Measurements from ENCODE around the gene HTT.
"Not testable (repeated sequence)": the region's sequence is repeated elsewhere in the genome, so short reads cannot be mapped to it uniquely, and the experiment has no call there.

HTT gene

GRCh38 chr4:3158841-3159240, 84.4 kb downstream of the HTT start:
- peaks cover 15% of the 10 kb centered on the region for H3K79me2 ChIP-seq (ENCODE audit: control insufficient read depth, low read length)
- H3K36me3 ChIP-seq (ENCODE audit: control insufficient read depth, low read length), result peaks cover 78% of the 10 kb centered on the region
- no peaks in the 10 kb centered on the region for H3K27me3 ChIP-seq (ENCODE audit: control insufficient read depth, low read length)
- H3K9me2 ChIP-seq (replicated peaks; ENCODE audit: control insufficient read depth, low read length), result no peaks in the 10 kb centered on the region
- no peaks in the 10 kb centered on the region for H3F3A ChIP-seq (ENCODE audit: control insufficient read depth, insufficient read depth)
- H3K9me3 ChIP-seq (ENCODE audit: control insufficient read depth, insufficient read depth, low read length), result peaks cover 10% of the 10 kb centered on the region; the same call in 1 of the 2 replicates
- no peaks in the 10 kb centered on the region for H3K4me1 ChIP-seq (ENCODE audit: control insufficient read depth, low read length)
- no peak overlapping the region for H3K27ac ChIP-seq (ENCODE audit: low read depth, low read length)
- H3K4me3 ChIP-seq (ENCODE audit: low read length), result no peak overlapping the region
- TF ChIP-seq EZH2phosphoT487 (IDR thresholded peaks at IDR 0.05; ENCODE audit: borderline replicate concordance, low read length) (no peak), CTCF (IDR thresholded peaks at IDR 0.05; ENCODE audit: low read depth, low read length, poor library complexity, severe bottlenecking) (no peak)
- no peaks in the 10 kb centered on the region for H4K20me1 ChIP-seq (ENCODE audit: control insufficient read depth, insufficient read depth, low read depth, low read length)
- H3K4me2 ChIP-seq (ENCODE audit: low read length), result no peak overlapping the region

GRCh38 chr4:3160438-3160837, 86.0 kb downstream of the HTT start:
- Histone ChIP-seq H3K27ac (ENCODE audit: low read depth, low read length) (no peak overlapping the region), H3K4me3 (ENCODE audit: low read length) (no peak overlapping the region), H3K4me1 (ENCODE audit: control insufficient read depth, low read length) (no peaks in the 10 kb centered on the region), H3K79me2 (ENCODE audit: control insufficient read depth, low read length) (peaks cover 19% of the 10 kb centered on the region), H3K4me2 (ENCODE audit: low read length) (no peak overlapping the region), H3K9me2 (replicated peaks; ENCODE audit: control insufficient read depth, low read length) (no peaks in the 10 kb centered on the region), H4K20me1 (ENCODE audit: control insufficient read depth, insufficient read depth, low read depth, low read length) (no peaks in the 10 kb centered on the region), H3K36me3 (ENCODE audit: control insufficient read depth, low read length) (peaks cover 69% of the 10 kb centered on the region), H3K9me3 (ENCODE audit: control insufficient read depth, insufficient read depth, low read length) (peaks cover 10% of the 10 kb centered on the region; the same call in 1 of the 2 replicates), H3K27me3 (ENCODE audit: control insufficient read depth, low read length) (no peaks in the 10 kb centered on the region), H3F3A (ENCODE audit: control insufficient read depth, insufficient read depth) (no peaks in the 10 kb centered on the region)
- no peak for TF ChIP-seq EZH2phosphoT487 (IDR thresholded peaks at IDR 0.05; ENCODE audit: borderline replicate concordance, low read length)

- not testable (repeated sequence) for H3K4me1 ChIP-seq (ENCODE audit: control insufficient read depth, low read length); H3F3A ChIP-seq (ENCODE audit: control insufficient read depth, insufficient read depth); H3K4me2 ChIP-seq (ENCODE audit: low read length); H4K20me1 ChIP-seq (ENCODE audit: control insufficient read depth, insufficient read depth, low read depth, low read length); H3K9me2 ChIP-seq (replicated peaks; ENCODE audit: control insufficient read depth, low read length); H3K4me3 ChIP-seq (ENCODE audit: low read length); H3K27ac ChIP-seq (ENCODE audit: low read depth, low read length); H3K27me3 ChIP-seq (ENCODE audit: control insufficient read depth, low read length)
- Histone ChIP-seq H3K79me2 (ENCODE audit: control insufficient read depth, low read length) (peaks cover 19% of the 10 kb centered on the region), H3K36me3 (ENCODE audit: control insufficient read depth, low read length) (peaks cover 66% of the 10 kb centered on the region), H3K9me3 (ENCODE audit: control insufficient read depth, insufficient read depth, low read length) (peaks cover 10% of the 10 kb centered on the region; the same call in 1 of the 2 replicates)
Measured at GRCh38 chr4:3161044-3161443, 86.6 kb downstream of the HTT start.

GRCh38 chr4:3166434-3166833, 92.0 kb downstream of the HTT start:
- not testable (repeated sequence) for H3F3A ChIP-seq (ENCODE audit: control insufficient read depth, insufficient read depth); H3K4me2 ChIP-seq (ENCODE audit: low read length); H3K4me3 ChIP-seq (ENCODE audit: low read length); H3K4me1 ChIP-seq (ENCODE audit: control insufficient read depth, low read length); H3K27me3 ChIP-seq (ENCODE audit: control insufficient read depth, low read length); H3K27ac ChIP-seq (ENCODE audit: low read depth, low read length); H3K9me3 ChIP-seq (ENCODE audit: control insufficient read depth, insufficient read depth, low read length); H3K9me2 ChIP-seq (replicated peaks; ENCODE audit: control insufficient read depth, low read length); H4K20me1 ChIP-seq (ENCODE audit: control insufficient read depth, insufficient read depth, low read depth, low read length)
- peaks cover 62% of the 10 kb centered on the region for H3K36me3 ChIP-seq (ENCODE audit: control insufficient read depth, low read length)
- H3K79me2 ChIP-seq (ENCODE audit: control insufficient read depth, low read length), result peaks cover 41% of the 10 kb centered on the region

- Histone ChIP-seq H4K20me1 (ENCODE audit: control insufficient read depth, insufficient read depth, low read depth, low read length) (peaks cover 2% of the 10 kb centered on the region; the same call in 1 of the 2 replicates), H3K9me2 (replicated peaks; ENCODE audit: control insufficient read depth, low read length) (no peaks in the 10 kb centered on the region), H3K36me3 (ENCODE audit: control insufficient read depth, low read length) (peaks cover 65% of the 10 kb centered on the region), H3K4me1 (ENCODE audit: control insufficient read depth, low read length) (no peaks in the 10 kb centered on the region), H3K9me3 (ENCODE audit: control insufficient read depth, insufficient read depth, low read length) (no peaks in the 10 kb centered on the region), H3K27ac (ENCODE audit: low read depth, low read length) (no peak overlapping the region), H3K4me3 (ENCODE audit: low read length) (no peak overlapping the region), H3K27me3 (ENCODE audit: control insufficient read depth, low read length) (no peaks in the 10 kb centered on the region), H3F3A (ENCODE audit: control insufficient read depth, insufficient read depth) (peaks cover 3% of the 10 kb centered on the region; the same call in 1 of the 2 replicates), H3K79me2 (ENCODE audit: control insufficient read depth, low read length) (peaks cover 35% of the 10 kb centered on the region), H3K4me2 (ENCODE audit: low read length) (no peak overlapping the region)
- TF ChIP-seq EZH2phosphoT487 (IDR thresholded peaks at IDR 0.05; ENCODE audit: borderline replicate concordance, low read length), result no peak
- no peak for TF ChIP-seq CTCF (IDR thresholded peaks at IDR 0.05; ENCODE audit: low read depth, low read length, poor library complexity, severe bottlenecking)
Measured at GRCh38 chr4:3168029-3168428, 93.5 kb downstream of the HTT start.
